T-helper 1 cell treated with Interleukin-12 subunit alpha and Interleukin-12 subunit beta and Interleukin-4 antibody, amounts not matched to agents 30 μg/mL and 1 μg/mL, for 36 hours (primary cell): Measurements from ENCODE around the gene ADH7.
"Not testable (repeated sequence)": the region's sequence is repeated elsewhere in the genome, so short reads cannot be mapped to it uniquely, and the experiment has no call there.

Experiments
- H3K27ac Mint-ChIP-seq: one replicate; pipeline ENCODE4 v1.8.0; 2021; ENCODE audit warnings: mild to moderate bottlenecking, mixed read lengths
- H3K27me3 Mint-ChIP-seq: one replicate; pipeline ENCODE4 v1.8.0; 2021; ENCODE audit warnings: low read depth, mixed read lengths
- H3K36me3 Mint-ChIP-seq: one replicate; pipeline ENCODE4 v1.8.0; 2021; ENCODE audit warnings: low read depth, mixed read lengths
- H3K4me1 Mint-ChIP-seq: one replicate; pipeline ENCODE4 v1.8.0; 2021; ENCODE audit warnings: low read depth, mixed read lengths
- H3K4me3 Mint-ChIP-seq: one replicate; pipeline ENCODE4 v1.8.0; 2021; ENCODE audit warnings: mild to moderate bottlenecking, moderate library complexity, mixed read lengths
- H3K9me3 Mint-ChIP-seq: one replicate; pipeline ENCODE4 v1.8.0; 2021; ENCODE audit warnings: mixed read lengths

ADH7 gene

DNA sequence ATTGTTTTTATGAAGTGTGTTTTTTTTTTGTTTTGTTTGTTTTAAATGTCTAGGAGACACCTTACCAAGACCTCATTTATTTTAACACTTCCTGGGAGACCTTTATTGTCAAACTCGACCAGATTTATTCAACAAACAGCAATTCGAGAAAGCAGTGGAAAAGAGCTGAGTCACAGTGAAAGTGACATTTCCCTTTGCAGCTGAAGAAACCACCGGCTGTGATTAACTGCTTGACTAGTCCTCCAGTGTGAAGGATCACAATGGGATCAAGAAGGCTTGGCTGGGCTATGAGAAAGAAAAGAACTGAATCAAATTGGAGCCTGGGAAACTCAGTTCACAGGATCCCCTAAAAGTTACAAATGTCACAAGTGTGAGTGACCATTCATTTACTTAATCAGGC is 11.9 kb upstream of the ADH7 start:
- Mint-ChIP-seq H3K36me3 (no peaks in the 10 kb centered on the region), H3K27me3 (peaks cover 19% of the 10 kb centered on the region), H3K4me3 (no peak overlapping the region), H3K4me1 (peaks cover 7% of the 10 kb centered on the region), H3K9me3 (peaks cover 5% of the 10 kb centered on the region), H3K27ac (no peak overlapping the region)

DNA sequence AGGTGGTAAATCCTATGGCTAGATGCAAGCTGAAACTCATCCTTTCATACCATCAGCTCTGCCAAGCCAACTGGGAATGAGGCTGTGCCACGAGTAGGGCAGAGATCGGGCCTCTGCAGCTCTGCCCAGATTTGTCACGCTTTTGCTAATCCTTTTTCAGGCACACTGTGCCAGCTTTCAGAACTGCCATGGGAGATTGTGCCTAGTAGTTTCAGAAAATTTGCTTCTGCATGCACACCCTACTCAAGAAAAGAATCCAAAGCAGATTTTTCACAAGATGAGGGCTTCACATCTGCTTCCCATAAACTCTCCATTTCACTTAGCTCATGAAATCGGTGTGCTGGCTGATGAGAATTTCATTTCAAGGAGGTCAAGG is 3.3 kb upstream of the ADH7 start:
- H3K36me3 Mint-ChIP-seq = no peaks in the 10 kb centered on the region
- H3K4me3 Mint-ChIP-seq = no peak overlapping the region
- H3K27me3 Mint-ChIP-seq = peaks cover 20% of the 10 kb centered on the region
- H3K4me1 Mint-ChIP-seq = no peaks in the 10 kb centered on the region
- H3K9me3 Mint-ChIP-seq = no peaks in the 10 kb centered on the region
- H3K27ac Mint-ChIP-seq = no peak overlapping the region

DNA sequence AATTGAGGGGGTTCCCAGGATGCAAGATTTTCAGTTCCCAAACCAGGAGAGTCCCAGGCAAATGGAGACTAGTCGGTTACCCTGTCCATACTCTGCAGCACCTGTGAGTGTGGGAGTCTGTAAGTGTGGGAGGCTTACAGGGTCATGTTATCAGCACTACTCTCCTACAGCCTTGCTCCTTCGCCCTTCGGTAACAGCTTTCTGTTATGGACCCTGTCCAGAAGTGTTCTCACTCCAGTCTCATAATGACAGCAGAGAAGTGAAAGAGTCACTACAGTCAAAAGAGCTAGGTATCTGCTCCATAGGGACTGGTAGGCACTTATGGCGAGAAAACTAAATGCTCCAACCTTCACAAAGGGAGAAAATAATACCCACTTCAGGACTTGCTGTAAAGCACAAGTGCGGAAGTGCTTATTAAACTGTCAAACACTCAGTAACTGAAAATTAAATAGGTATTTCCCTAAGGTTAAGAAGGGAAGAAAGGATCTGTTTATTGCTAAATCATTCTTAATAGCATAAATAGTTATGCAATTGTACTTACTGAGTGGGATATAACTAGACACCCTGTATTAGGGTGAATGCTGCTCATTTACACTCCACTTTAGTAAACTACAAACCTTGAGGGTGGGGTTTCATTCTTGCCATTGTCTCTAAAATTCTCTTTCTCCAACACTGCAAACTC is 2.7 kb upstream of the ADH7 start:
- Mint-ChIP-seq H3K27ac (no peak overlapping the region), H3K9me3 (no peaks in the 10 kb centered on the region), H3K27me3 (peaks cover 20% of the 10 kb centered on the region), H3K36me3 (no peaks in the 10 kb centered on the region), H3K4me3 (no peak overlapping the region), H3K4me1 (no peaks in the 10 kb centered on the region)

DNA sequence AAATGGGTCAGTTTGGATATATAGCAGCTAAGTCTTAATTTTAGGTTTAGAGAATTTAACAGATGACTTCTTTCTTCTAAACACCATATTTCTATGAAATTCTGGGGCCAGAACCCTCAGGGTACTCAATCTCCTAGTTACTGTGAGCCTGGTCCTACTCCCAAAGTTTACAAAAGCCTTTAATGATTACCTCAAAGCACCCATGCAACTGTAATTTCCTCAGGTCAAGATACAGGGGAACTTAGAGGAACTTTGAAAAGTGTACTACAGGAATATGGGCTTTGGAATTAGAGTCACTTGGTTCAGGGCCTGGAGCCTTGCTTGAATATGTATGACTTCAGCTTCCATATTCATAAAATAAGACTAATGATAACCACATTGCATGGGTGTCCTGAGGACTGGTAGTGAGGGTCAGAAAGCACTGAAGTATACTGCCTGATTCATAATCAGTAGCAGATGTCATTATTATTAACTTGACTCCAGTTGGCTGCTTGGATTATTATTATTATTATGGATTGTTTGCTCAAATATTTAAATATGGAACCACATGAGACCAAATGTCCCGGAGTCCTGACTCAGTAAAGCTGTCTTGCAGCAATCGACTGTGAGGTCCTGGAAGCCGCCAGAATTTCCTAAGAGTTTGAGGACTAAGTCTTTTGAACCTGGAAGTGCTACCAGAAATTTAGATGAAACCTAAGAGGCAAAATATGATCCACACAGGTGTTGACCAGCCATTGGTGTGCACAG is 2.0 kb upstream of the ADH7 start:
- peaks cover 19% of the 10 kb centered on the region for H3K27me3 Mint-ChIP-seq
- no peaks in the 10 kb centered on the region for H3K9me3 Mint-ChIP-seq
- H3K27ac Mint-ChIP-seq = no peak overlapping the region
- no peaks in the 10 kb centered on the region for H3K4me1 Mint-ChIP-seq
- no peak overlapping the region for H3K4me3 Mint-ChIP-seq
- no peaks in the 10 kb centered on the region for H3K36me3 Mint-ChIP-seq

DNA sequence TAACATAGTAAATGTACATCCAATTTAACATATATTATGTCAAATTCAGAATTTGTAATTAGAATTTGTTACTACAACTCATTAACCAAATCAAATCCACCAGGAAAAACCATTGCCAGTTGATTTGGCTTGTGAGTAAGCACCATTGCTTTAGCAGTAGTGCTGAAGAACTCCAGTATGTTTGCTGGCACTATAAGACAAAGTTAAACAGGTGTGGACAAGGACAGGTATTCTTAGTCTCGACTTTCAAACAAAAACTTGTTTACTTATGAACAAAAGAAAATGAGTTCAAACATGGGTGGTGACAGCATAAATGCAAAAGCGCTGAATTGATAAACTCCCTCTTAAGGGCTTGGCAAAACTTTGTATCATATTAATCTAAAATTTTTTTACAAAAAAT is 1.3 kb upstream of the ADH7 start:
- Mint-ChIP-seq H3K36me3 (no peaks in the 10 kb centered on the region), H3K27me3 (peaks cover 12% of the 10 kb centered on the region), H3K4me3 (no peak overlapping the region), H3K9me3 (no peaks in the 10 kb centered on the region), H3K4me1 (no peaks in the 10 kb centered on the region), H3K27ac (no peak overlapping the region)

DNA sequence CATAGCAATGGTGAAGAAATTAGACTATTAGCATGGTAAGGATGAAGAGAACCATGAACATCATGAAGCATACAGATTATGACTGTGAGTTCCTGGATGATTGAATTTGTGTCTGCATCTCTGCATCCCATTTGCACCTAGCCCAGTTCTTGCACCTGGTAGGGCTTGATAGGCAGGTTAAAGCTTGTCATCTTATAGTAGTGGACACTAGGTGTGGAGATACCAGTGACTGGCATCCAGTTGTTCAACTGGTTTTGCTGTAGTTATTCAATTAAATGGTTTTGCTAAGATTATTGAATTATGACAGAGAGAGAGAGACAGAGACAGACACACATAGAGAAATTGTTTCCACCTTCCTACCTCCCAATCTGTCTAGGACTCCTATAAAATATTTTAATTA is 5.0 kb downstream of the ADH7 start:
- Mint-ChIP-seq H3K9me3 (no peaks in the 10 kb centered on the region), H3K4me1 (no peaks in the 10 kb centered on the region), H3K27ac (no peak overlapping the region), H3K36me3 (no peaks in the 10 kb centered on the region), H3K4me3 (no peak overlapping the region), H3K27me3 (peaks cover 7% of the 10 kb centered on the region)

DNA sequence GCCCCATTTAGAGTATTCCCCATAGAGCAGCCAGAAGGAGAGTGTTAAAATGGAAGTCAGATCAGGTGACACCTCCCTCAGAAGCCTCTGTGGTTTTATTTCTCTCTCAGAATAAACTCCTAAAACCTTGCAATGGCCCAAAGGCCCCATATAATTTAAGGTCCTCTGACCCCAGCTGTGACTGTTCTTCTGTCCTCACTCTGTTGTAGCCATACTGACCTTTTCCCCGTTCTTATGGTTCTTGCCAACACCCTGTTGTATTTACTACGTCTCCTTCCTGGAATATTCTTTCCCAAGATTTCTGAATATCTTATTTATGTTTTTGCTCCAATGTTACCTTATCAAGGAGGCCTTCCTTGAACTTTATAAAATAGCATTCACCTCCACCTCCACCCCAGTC is 18.0 kb downstream of the ADH7 start:
- Mint-ChIP-seq H3K4me1 (no peaks in the 10 kb centered on the region), H3K4me3 (no peak overlapping the region), H3K36me3 (no peaks in the 10 kb centered on the region), H3K9me3 (no peaks in the 10 kb centered on the region), H3K27me3 (no peaks in the 10 kb centered on the region), H3K27ac (no peak overlapping the region)

DNA sequence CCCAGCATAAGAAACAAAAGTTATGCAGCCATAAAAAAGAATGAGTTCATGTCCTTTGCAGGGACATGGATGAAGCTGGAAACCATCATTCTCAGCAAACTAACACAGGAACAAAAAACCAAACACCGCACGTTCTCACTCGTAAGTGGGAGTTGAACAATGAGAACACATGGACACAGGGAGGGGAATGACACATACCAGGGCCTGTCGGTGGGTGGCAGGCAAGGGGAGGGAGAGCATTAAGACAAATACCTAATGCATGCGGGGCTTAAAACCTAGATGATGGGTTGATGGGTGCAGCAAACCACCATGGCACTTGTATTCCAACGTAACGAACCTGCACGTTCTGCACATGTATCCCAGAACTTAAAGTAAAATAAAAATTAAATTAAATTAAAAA is 19.4 kb downstream of the ADH7 start:
- not testable (repeated sequence) for H3K27me3 Mint-ChIP-seq, H3K9me3 Mint-ChIP-seq, H3K4me3 Mint-ChIP-seq, H3K4me1 Mint-ChIP-seq, H3K27ac Mint-ChIP-seq, H3K36me3 Mint-ChIP-seq

DNA sequence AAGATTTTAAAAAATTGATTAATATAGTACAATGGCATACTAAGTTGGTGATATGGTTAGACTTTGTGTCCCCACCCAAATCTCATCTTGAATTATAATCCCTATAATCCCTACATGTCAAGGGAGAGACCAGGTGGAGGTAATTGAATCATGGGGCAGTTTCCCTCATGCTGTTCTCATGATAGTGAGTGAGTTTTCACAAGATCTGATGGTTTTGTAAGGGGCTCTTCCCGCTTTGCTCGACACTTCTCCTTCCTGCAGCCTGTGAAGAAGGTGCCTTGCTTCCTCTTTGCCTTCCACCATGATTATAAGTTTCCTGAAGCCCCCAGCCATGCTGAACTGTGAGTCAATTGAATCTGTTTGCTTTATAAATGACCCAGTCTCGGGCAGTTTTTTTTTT is 20.2 kb downstream of the ADH7 start:
- not testable (repeated sequence) for H3K27ac Mint-ChIP-seq, H3K36me3 Mint-ChIP-seq, H3K9me3 Mint-ChIP-seq, H3K27me3 Mint-ChIP-seq, H3K4me1 Mint-ChIP-seq, H3K4me3 Mint-ChIP-seq

DNA sequence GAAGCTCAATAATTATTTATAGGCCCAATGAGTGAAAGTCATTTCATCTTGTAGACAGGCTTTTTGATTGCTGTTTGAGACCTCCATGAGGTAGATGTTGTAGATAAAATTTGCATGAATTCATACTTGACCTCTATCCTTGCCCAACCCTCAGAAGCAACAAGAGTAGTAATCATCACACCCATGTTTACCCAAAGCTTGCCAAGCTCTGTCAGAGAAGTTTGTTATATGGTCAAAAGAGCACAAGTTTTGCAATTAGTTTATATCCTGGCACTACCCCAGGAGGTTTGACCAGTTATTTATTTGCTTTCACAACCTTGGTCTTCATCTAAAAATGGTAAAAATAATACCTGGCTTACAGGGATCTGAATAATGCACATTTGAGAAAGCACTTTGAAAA is 20.7 kb downstream of the ADH7 start:
- no peak overlapping the region for H3K27ac Mint-ChIP-seq

DNA sequence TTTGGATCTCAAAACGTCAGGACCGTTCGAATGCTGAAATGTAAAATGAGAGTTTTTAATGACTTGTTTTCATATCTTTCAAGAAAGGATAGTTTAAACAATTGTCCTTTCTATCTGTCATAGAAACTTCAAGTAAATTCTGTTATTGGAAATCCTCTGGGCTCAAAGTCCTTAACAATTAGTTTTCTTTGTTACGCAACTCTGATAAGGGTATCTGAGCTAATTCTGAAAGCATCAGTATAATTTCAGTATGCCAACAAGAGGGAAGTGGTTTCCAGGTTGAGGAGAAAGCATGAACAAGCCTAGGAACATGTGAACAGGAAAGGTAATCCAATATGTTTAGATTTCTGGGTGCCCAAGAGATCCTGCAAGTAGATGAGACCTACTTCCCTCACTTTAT is 22.0 kb downstream of the ADH7 start:
- no peaks in the 10 kb centered on the region for H3K27me3 Mint-ChIP-seq
- H3K27ac Mint-ChIP-seq = no peak overlapping the region
- no peak overlapping the region for H3K4me3 Mint-ChIP-seq
- no peaks in the 10 kb centered on the region for H3K9me3 Mint-ChIP-seq
- H3K4me1 Mint-ChIP-seq = no peaks in the 10 kb centered on the region
- no peaks in the 10 kb centered on the region for H3K36me3 Mint-ChIP-seq

More for the DNA sequence above, 20.7 kb downstream of the ADH7 start:
- Mint-ChIP-seq H3K9me3 (no peaks in the 10 kb centered on the region), H3K4me3 (no peak overlapping the region), H3K4me1 (no peaks in the 10 kb centered on the region), H3K27me3 (no peaks in the 10 kb centered on the region), H3K36me3 (no peaks in the 10 kb centered on the region)

DNA sequence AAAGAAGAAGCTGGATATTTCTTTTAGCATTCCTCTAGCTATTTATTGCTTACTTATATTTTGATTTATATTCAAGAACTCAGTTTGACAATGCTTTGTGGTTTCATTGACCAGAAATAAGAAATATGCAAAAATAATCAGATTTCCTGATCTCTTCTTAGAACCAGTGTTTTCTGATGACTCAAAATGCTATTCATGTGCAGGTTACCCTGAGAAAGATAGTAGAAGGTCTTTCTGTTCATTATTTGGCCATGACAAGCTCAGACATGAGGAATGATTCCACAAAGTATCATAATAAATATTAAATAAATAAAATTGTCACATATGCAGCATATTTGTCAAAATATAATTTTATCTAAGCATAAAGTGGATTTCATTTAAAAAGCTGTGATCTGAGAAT is 24.1 kb downstream of the ADH7 start:
- Mint-ChIP-seq H3K9me3 (no peaks in the 10 kb centered on the region), H3K27me3 (peaks cover 3% of the 10 kb centered on the region), H3K36me3 (no peaks in the 10 kb centered on the region), H3K27ac (no peak overlapping the region), H3K4me1 (no peaks in the 10 kb centered on the region), H3K4me3 (no peak overlapping the region)

DNA sequence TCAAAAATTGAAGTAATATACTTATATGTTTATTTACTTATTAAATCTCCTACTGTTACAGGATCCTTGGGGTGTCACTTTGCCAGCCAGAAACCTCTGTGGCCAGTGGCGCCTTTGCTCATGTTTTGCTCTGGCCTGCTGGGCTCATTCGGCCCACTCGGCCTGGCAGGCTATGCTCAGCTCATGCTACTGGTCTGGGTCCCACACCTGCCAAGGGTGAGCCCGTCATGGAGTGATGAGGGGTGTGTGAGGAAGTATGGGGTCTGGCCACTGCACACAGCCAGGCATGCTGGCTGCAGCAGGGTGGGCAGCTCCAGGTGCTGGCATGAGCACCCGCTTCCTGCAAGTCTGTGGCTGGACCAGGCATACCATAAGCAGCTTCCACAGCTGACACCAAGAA is 25.1 kb downstream of the ADH7 start:
- H3K9me3 Mint-ChIP-seq = no peaks in the 10 kb centered on the region
- peaks cover 3% of the 10 kb centered on the region for H3K4me1 Mint-ChIP-seq
- H3K27ac Mint-ChIP-seq = no peak overlapping the region

DNA sequence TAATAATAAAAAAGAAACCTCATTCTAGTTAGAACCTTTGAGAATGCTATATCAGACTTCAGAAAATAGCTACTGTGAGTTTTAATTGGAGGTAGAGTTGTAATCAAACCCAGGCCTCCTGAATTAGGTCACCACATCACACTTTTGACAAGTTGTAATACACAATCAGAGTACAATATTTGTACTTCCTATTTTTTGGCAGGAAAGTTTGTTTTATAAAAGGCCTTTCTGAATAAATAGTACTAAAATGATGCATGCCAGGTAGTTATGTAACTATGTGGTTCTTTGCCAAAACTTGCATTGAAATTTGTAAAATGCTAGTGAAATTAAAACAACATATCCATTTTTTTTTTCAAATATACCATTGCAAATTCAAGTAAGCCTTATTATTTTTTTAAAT is 26.8 kb downstream of the ADH7 start:
- Mint-ChIP-seq H3K4me1 (peaks cover 10% of the 10 kb centered on the region), H3K4me3 (no peak overlapping the region), H3K36me3 (no peaks in the 10 kb centered on the region), H3K27me3 (peaks cover 3% of the 10 kb centered on the region), H3K9me3 (no peaks in the 10 kb centered on the region), H3K27ac (no peak overlapping the region)

More for the DNA sequence above, 25.1 kb downstream of the ADH7 start:
- H3K4me3 Mint-ChIP-seq = no peak overlapping the region
- peaks cover 3% of the 10 kb centered on the region for H3K27me3 Mint-ChIP-seq
- H3K36me3 Mint-ChIP-seq = no peaks in the 10 kb centered on the region

DNA sequence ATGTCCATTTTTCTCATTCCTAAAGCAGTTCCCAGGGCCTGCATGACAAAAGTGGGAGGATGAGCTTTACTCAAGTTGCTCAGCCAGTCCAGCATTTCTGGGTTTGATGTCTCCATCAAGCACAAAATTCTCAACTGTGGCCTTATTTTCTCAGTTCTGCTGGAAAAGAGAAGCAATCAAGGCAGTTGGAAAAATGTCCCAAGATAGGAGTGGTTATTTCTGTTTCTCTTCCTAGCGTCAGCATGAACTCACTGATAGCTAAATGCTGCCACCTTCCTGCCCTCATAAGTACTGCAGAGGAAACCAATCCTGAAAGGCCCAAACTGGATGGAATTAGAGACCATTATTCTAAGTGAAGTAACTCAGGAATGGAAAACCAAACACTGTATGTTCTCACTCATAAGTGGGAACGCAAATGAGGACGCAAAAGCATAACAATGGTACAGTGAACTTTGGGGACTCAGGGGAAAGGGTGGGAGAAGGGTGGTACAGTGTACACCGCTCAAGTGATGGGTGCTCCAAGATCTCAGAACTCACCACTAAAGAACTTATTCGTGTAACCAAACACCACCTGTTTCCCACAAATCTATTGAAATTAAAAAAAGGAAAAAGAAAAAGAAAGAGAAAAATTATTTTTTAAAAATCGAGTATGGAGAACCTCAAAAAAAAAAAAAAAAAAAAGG is 29.6 kb downstream of the ADH7 start:
- Mint-ChIP-seq H3K9me3 (no peaks in the 10 kb centered on the region), H3K27ac (no peak overlapping the region), H3K4me3 (no peak overlapping the region), H3K4me1 (peaks cover 10% of the 10 kb centered on the region), H3K36me3 (no peaks in the 10 kb centered on the region), H3K27me3 (peaks cover 3% of the 10 kb centered on the region)
